GM19351 (cell line): Measurements from ENCODE around the gene P4HA1.
"Not testable (repeated sequence)": the region's sequence is repeated elsewhere in the genome, so short reads cannot be mapped to it uniquely, and the experiment has no call there.

ENCODE experiments used
- ATAC-seq: cut with Tn5 transposase; IDR thresholded peaks from one replicate; pipeline ENCODE4 v1.9.1; 2021; ENCODE audit warnings: mild to moderate bottlenecking, moderate library complexity; ENCODE audit not compliant: unreplicated experiment

The P4HA1 gene

GRCh38 chr10:73096449-73097304 is at the start of gene P4HA1:
TSS of gene P4HA1 (minus strand) at chr10:73096866. CDS start at chr10:73074883, 21,983 bp downstream.
- ATAC-seq: peak; percentile 84

DNA sequence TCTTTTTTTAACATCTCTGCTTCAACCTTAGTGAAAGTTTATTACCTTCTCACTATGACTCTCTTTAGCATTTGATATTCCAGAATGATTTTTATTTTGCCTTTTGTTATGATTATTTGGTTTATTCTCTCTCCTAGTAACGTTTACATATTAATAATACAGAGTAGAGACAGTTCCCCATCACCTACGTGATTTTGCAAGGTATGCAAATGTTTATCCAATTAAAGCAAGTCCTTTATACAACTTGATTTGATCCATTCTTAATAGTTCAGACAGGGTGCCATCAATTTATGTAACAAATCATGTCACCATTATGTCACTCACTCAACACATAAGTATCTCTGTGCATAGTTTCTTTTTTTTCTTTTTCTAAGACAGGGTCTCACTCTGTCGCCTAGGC is 44.9 kb upstream of the P4HA1 start:
- no peak for ATAC-seq

GRCh38 chr10:73139251-73139650 is 42.6 kb upstream of the P4HA1 start:
- no peak for ATAC-seq

DNA sequence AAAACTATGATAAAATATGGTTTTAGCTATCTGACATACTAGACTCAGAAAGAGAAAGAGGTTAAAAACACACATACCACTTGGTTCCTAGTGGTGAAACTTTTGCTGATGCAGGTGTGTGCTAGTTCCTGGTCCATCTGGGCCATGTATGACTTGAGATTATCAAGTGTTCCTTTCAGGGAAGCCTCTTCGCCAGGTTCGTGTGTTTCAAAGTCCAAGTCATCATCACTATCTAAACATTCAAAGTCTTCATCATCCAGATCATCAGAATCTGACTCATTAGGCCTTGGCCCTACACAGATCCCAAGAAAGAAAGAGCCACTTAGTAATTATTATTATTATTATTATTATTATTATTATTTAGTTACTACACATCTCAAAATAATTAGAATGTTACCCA is 40.0 kb upstream of the P4HA1 start:
- no peak for ATAC-seq

GRCh38 chr10:73134727-73135126 is 38.1 kb upstream of the P4HA1 start:
- no peak for ATAC-seq

DNA sequence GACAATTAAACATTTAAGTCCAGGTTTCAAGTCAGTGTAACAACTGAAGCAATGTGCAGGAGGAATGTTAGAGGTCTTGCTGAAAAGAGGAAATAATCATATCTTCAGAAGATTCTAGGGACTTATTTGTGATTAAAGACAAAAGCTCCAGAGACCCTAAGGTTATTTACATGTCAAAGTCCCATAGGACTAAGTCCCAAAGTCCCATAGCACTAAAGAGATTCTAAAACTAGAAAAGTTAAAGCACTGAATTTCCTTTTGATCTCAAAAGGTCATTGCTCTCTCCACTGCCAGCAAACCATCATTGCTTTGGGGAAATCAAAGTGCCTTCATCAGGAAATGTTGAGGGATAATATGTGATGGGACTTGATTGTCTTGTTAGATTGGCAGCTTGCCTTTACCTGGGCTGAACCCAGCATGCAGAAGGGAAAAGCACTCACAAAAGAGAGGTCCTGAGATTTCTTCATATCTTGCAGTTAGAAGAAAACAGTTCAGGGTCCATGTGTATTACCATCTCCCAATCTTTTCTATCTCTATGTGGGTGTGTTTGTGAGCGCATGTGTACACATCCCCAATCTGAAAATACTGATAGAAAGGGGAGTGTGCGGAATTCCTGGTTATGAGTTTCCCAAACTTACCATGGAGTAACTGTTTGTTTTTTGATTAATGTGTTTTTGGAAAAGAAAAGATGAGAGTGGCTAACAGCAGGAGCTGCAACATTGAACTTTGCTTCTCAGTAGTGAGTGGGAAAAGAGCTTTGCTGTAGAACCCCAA is 35.4 kb upstream of the P4HA1 start:
- no peak for ATAC-seq

DNA sequence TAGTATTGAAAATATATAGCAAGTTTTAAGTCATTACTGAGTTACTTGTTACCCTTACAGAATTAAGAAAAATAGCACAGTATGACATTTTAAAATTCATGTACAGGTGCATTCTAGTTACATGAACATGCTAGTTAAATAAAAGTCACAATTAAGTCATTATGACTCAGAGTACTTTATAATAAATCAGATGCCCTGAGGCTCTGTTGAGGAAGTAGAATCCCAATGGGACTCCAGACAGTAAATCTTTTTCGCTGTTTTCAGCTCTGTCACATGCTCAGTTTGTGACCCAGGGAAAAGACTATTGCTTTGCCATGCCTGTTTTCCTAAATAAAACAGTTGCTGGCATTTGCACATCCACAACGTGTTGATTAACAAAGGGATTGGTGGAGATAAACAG is 34.6 kb upstream of the P4HA1 start:
- ATAC-seq: no peak

DNA sequence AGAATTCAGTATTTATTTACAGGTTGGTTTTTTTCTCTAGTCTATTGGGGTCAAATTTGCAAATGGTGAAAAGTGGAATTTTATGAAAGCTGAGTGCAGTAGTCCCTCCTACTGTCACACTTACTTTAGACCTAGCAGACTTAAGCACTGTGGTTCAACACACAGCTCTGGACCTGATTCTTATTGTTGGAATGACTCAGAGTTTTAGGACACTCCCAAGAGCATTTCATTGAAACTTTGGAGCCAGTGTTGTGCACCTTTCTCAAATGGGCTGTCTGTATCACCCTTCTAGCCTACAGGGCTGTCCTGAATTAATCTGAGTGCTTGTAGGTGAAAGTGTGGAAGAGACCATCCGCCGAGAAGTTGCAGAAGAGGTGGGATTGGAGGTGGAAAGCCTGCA is 29.7 kb upstream of the P4HA1 start:
- no peak for ATAC-seq

GRCh38 chr10:73119952-73120351 is 23.3 kb upstream of the P4HA1 start:
- ATAC-seq: no peak

DNA sequence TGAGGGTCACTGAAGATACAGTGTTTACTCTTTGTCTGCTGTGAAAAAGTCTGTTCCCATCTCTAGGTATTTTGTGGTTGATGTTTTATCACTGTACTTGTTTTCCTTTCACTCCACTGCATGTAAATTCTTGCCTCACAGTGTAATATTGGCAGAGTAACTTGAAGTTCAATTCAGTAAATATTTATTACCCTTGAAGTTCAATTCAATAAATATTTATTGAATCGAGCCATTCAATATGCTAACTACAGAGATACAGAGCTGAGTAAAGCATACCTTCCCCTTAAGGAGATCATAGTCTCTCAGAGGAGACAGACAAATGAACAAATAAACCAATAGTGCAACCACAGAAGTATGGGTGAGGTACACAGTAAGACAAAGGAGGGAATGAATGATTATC is 22.8 kb upstream of the P4HA1 start:
- ATAC-seq: no peak

GRCh38 chr10:73117976-73118743 is 21.5 kb upstream of the P4HA1 start:
- ATAC-seq: peak; percentile 92

GRCh38 chr10:73116017-73116416 is 19.4 kb upstream of the P4HA1 start:
- no peak for ATAC-seq

GRCh38 chr10:73113551-73113950 is 16.9 kb upstream of the P4HA1 start:
- ATAC-seq: no peak

DNA sequence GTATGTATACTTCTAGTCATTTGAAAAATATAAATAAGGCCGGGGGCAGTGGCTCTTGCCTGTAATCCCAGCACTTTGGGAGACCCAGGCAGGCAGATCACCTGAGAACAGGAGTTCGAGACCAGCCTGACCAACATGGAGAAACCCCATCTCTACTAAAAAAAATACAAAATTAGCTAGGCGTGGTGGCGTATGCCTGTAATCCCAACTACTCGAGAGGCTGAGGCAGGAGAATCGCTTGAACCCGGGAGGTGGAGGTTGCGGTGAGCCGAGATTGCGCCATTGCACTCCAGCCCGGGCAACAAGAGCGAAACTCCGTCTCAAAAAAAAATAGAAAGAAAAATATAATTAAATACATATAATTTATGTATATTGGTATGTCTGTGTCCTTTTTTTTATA is 15.4 kb upstream of the P4HA1 start:
- not testable (repeated sequence) for ATAC-seq

DNA sequence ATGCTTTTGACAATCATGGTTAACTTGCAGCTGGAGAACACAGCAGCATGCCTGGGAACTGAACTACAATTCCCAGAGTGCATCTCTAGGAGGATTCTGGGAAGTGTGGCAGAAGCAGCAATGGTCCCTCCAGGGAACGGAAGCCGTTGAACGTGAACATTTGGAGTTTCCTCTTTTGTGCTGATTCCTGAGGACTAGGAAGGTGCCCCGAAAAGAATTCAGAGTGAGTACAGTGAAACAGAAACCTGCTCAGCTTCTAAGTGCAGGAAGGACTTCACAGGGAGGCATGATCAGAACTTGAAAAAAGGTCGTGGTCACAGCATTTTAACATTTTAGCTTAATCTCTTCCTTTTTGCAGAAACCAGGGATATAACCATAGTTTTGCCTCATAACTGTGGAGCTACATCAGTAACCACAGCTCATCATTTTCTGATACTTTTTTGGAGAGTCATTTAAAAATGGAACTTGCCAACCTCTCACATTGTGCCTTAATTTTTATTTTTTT is 13.7 kb upstream of the P4HA1 start, which contains the start of gene NUDT13:
NUDT13 (plus strand) TSS at position 111 of the 505 bp plus-strand sequence. CDS start 3,911 bp downstream, outside the sequence.
- no peak for ATAC-seq

DNA sequence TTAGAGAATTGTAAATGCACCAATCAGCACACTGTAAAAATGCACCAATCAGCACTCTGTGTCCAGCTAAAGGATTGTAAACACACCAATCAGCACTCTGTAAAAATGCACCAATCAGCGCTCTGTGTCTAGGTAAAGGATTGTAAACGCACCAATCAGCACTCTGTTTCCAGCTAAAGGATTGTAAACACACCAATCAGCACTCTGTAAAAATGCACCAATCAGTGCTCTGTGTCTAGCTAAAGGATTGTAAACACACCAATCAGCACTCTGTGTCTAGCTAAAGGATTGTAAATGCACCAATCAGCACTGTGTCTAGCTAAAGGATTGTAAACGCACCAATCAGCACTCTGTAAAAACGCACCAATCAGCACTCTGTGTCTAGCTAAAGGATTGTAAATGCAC is 12.6 kb upstream of the P4HA1 start:
- not testable (repeated sequence) for ATAC-seq

DNA sequence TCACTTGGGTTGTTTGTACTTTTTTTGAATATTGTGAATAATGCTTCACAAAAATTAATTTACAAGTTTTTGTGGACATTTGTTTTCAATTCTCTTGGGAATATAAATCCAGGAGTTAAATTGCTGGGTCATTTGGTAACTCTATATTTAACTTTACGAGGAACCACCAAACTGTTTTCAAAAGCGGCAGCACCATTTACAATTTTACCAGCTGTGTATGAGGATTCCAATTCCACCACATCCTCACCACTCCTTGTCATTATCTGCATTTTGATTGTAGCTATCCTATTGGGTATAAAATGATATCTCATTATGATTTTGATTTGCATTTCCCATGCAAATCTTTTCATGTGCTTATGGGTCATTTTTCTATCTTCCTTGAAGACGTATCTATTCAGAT is 9.6 kb upstream of the P4HA1 start:
- ATAC-seq: no peak

GRCh38 chr10:73099141-73099540 is 2.5 kb upstream of the P4HA1 start:
- ATAC-seq: no peak

GRCh38 chr10:73097305-73097670 is 622 bp upstream of the P4HA1 start:
- no peak for ATAC-seq

DNA sequence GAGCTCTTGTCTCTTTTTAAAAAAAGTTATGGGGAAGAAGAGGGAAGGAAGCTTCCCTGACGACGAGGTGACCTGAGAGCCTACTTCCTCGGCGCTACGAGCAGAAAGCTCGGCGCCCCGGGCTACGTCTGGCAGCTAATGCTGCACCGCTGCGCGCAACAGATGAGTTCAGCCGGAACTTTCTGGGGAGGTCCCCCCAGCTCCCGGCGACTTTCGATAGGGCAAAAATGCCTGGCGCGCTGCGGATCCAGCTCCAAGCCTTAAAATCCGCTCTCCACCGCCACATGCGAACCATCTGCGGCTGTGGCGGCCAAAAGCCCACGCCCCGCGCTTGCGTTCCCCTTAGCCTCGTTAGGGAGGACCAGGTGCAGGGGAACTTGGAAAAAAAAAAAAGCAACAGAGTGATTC is 621 bp downstream of the P4HA1 start:
- peak; percentile 36 for ATAC-seq

GRCh38 chr10:73095481-73096021 is 1.1 kb downstream of the P4HA1 start:
- ATAC-seq: no peak
